Measurements from ENCODE around the gene GALNT18. TPM values are rescaled to one million over a fixed set of nuclear protein-coding genes. Genes with fewer than 3 reads are reported as not detected.

GALNT18 gene
- total and polyA plus RNA-seq, 7 experiments from 2014 or later: 0.15 to 1.7 (median 0.20) TPM; not detected in 4

DNA sequence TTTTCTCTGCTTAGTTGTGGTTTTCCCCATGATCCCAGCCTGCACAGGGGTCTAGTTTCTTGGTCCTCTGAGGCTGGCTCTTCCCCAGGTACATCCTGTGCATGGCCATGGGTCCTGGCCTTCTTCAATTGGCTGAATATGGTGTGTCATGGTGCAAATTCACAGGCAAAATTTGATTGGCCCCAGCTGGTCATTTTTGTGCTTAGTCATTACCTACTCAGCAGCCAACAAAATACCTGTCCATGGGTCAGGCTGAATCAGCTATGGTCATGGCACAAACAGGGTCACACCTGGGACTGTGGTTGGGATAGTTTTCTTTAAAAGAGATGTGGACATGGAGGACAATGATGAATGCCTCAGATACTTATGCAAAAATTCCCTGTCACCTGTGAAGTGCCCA lies 354.5 kb downstream of the GALNT18 start:
- DNase-seq: no peak
- no peaks in the 10 kb centered on the region for H3K27me3 ChIP-seq (ENCODE audit: control insufficient read depth in 2 of 2, insufficient read depth in 2 of 2, low read length in 2 of 2)
- ChIA-PET POLR2A (no interaction called here), CTCF (interaction anchor here (0.6 to 1.7 kb wide), 3 partner anchors 179 to 519 kb away, joined by 3 to 7 read pairs (median 3); no protein-coding TSS in a partner anchor)
- Mint-ChIP-seq H3K27me3 (peaks cover 0 to 8% (median 7%) of the 10 kb centered on the region in 5 donors), H3K36me3 (no peaks in the 10 kb centered on the region), H3K9me3 (peaks cover 0 to 1% (median 0%) of the 10 kb centered on the region in 11 donors), H3K4me1 (peaks cover 0 to 3% (median 0%) of the 10 kb centered on the region in 7 donors), H3K4me3 (no peak overlapping the region), H3K27ac (peak overlapping the region in 1 of 9 donors; percentile 45)
- no peaks in the 10 kb centered on the region for H3K4me1 ChIP-seq (ENCODE audit: control insufficient read depth in 2 of 2, insufficient read depth in 2 of 2, low read length in 2 of 2)
- H3K36me3 ChIP-seq (ENCODE audit: control insufficient read depth in 2 of 3, insufficient read depth in 3 of 3, low read length in 3 of 3): no peaks in the 10 kb centered on the region
- H3K4me3 ChIP-seq (ENCODE audit: low read length): no peak overlapping the region
- H3K9me3 ChIP-seq (ENCODE audit: control insufficient read depth in 2 of 3, low read length in 3 of 3): no peaks in the 10 kb centered on the region
- ATAC-seq: no peak
- H3K27ac ChIP-seq (ENCODE audit: low read depth, low read length): no peak overlapping the region
- intact Hi-C loops (cut with micrococcal nuclease): loop anchor here in 1 of 2 donors (5.0 kb wide), 1 partner anchor 335 kb away; no protein-coding TSS in a partner anchor

DNA sequence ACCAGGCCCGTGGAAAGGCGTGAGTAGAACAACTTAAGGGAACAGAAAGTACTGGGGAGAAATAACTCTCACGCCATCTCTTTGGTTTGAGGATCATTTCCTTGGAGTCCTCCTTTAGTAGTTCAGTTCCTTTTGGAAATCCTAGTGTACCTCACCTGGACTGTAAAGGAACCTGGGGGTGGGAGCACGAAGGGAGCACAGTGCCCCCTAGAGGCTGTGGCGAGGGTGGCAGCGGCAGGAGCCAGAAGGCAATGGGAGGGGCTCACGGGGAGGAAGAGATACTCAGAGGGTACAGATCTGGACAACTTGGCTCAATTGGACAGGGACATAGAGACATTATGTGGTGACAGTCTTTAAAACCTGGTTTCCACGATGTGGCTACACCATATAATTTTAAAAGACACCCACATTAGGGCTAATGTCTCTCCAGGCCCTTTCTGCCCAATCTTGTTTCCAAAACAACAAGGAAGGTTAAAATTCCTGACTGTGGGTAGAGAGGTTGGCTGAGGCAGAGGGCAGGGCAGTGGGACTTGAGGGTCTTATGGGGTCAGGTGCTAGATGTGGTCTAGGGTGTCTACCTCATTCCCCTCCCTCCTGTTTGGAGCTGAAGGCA lies 355.7 kb downstream of the GALNT18 start:
- Mint-ChIP-seq H3K36me3 (no peaks in the 10 kb centered on the region), H3K9me3 (peaks cover 0 to 1% (median 0%) of the 10 kb centered on the region in 11 donors), H3K27ac (no peak overlapping the region), H3K4me1 (peaks cover 0 to 3% (median 0%) of the 10 kb centered on the region in 7 donors), H3K4me3 (no peak overlapping the region), H3K27me3 (peaks cover 0 to 11% (median 8%) of the 10 kb centered on the region in 5 donors)
- Histone ChIP-seq H3K27me3 (ENCODE audit: control insufficient read depth in 2 of 2, insufficient read depth in 2 of 2, low read length in 2 of 2) (no peaks in the 10 kb centered on the region), H3K4me3 (ENCODE audit: low read length) (no peak overlapping the region), H3K36me3 (ENCODE audit: control insufficient read depth in 2 of 3, insufficient read depth in 3 of 3, low read length in 3 of 3) (no peaks in the 10 kb centered on the region), H3K9me3 (ENCODE audit: control insufficient read depth in 2 of 3, low read length in 3 of 3) (no peaks in the 10 kb centered on the region), H3K4me1 (ENCODE audit: control insufficient read depth in 2 of 2, insufficient read depth in 2 of 2, low read length in 2 of 2) (no peaks in the 10 kb centered on the region), H3K27ac (ENCODE audit: low read depth, low read length) (no peak overlapping the region)
- ATAC-seq: peak; percentile 66
- CTCF ChIA-PET: interaction anchor here (0.8 to 1.7 kb wide), 2 partner anchors 237 to 238 kb away, joined by 3 to 7 read pairs; no protein-coding TSS in a partner anchor
- DNase-seq: peak in 8 of 9 donors; percentile 11 to 68 (median 28)
- POLR2A ChIA-PET: no interaction called here
- intact Hi-C loops (cut with micrococcal nuclease): loop anchor here (1.0 to 5.0 kb wide), 4 partner anchors 110 to 334 kb away; no protein-coding TSS in a partner anchor

DNA sequence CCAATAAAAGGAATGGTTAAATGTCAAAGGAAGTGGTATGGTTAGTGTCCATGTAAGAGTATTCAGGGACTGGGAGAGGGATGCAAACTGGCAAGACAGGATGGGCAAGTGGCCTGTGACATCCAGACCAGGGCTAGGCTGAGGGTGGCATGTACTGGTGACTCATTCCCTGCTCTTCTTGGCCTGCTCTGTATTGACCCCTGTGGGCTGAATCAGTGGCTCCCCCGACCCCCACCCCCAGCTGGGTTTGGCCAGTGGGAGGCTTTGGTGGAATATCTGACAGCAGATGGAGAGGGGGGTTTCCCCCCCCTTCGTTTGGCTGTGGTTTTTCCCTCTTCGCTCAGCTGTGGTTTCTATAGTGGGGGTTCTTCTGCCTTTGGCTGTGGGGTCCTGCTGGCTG lies 356.5 kb downstream of the GALNT18 start:
- H3K36me3 ChIP-seq (ENCODE audit: control insufficient read depth in 2 of 3, insufficient read depth in 3 of 3, low read length in 3 of 3): no peaks in the 10 kb centered on the region
- no peak overlapping the region for H3K4me3 ChIP-seq (ENCODE audit: low read length)
- H3K4me1 ChIP-seq (ENCODE audit: control insufficient read depth in 2 of 2, insufficient read depth in 2 of 2, low read length in 2 of 2): no peaks in the 10 kb centered on the region
- no peaks in the 10 kb centered on the region for H3K27me3 ChIP-seq (ENCODE audit: control insufficient read depth in 2 of 2, insufficient read depth in 2 of 2, low read length in 2 of 2)
- DNase-seq: no peak
- Mint-ChIP-seq H3K27me3 (peaks cover 0 to 17% (median 11%) of the 10 kb centered on the region in 5 donors), H3K9me3 (peaks cover 0 to 2% (median 0%) of the 10 kb centered on the region in 11 donors), H3K27ac (no peak overlapping the region), H3K36me3 (no peaks in the 10 kb centered on the region), H3K4me1 (peaks cover 0 to 3% (median 0%) of the 10 kb centered on the region in 7 donors), H3K4me3 (no peak overlapping the region)
- no peaks in the 10 kb centered on the region for H3K9me3 ChIP-seq (ENCODE audit: control insufficient read depth in 2 of 3, low read length in 3 of 3)
- intact Hi-C loops (cut with micrococcal nuclease): loop anchor here in 1 of 2 donors (5.0 kb wide), 1 partner anchor 333 kb away; no protein-coding TSS in a partner anchor
- ChIA-PET POLR2A (no interaction called here), CTCF (interaction anchor here (0.8 kb wide), 1 partner anchor 237 kb away, joined by 3 read pairs; no protein-coding TSS in a partner anchor)
- ATAC-seq: no peak
- H3K27ac ChIP-seq (ENCODE audit: low read depth, low read length): no peak overlapping the region

DNA sequence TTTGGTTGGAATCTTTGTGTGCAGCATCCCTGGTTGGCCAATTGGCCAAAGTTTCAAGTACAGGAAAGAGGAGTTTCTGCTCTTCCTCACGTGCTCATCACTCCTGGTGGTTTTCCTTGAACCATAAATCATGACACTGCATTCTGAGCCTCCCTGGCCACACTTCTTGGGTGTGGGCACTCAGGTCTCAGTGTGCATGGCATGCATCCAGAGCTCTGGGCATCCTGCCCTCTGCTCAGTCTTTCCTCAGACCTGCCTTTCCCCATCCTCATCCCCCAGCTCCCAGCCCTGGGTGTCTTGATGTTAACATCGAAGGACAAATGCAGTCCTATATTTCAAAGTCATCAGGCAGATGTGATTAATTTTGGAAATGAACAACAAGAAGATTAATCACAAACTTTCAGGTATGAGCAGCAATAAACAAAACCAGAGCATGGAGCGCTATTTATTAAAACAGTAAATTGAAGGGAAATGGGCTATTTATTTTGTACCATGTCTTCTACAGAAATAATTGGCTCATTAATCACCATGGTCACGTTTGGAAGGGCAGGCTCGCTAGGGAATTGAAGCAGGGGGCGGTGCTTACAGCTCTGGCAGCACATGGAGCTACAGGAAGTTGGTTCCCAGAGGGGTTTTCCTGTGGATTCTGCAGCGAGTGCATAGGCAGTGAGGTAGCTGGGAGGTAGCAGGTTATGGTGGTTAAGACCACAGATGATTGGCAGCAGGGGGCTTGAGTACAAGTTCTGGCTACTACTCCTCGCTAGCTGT lies 358.4 kb downstream of the GALNT18 start:
- ATAC-seq: no peak
- Histone ChIP-seq H3K27ac (ENCODE audit: low read depth, low read length) (no peak overlapping the region), H3K4me1 (ENCODE audit: control insufficient read depth in 2 of 2, insufficient read depth in 2 of 2, low read length in 2 of 2) (no peaks in the 10 kb centered on the region), H3K4me3 (ENCODE audit: low read length) (no peak overlapping the region), H3K9me3 (ENCODE audit: control insufficient read depth in 2 of 3, low read length in 3 of 3) (no peaks in the 10 kb centered on the region), H3K27me3 (ENCODE audit: control insufficient read depth in 2 of 2, insufficient read depth in 2 of 2, low read length in 2 of 2) (no peaks in the 10 kb centered on the region), H3K36me3 (ENCODE audit: control insufficient read depth in 2 of 3, insufficient read depth in 3 of 3, low read length in 3 of 3) (no peaks in the 10 kb centered on the region)
- no peaks in the 10 kb centered on the region for H3K36me3 Mint-ChIP-seq
- no peak for DNase-seq
- POLR2A ChIA-PET: no interaction called here
- H3K9me3 Mint-ChIP-seq: peaks cover 0 to 2% (median 0%) of the 10 kb centered on the region in 11 donors
- peaks cover 0 to 3% (median 0%) of the 10 kb centered on the region in 7 donors for H3K4me1 Mint-ChIP-seq
- no peak overlapping the region for H3K27ac Mint-ChIP-seq
- peaks cover 2 to 21% (median 13%) of the 10 kb centered on the region in 5 donors for H3K27me3 Mint-ChIP-seq
- intact Hi-C loops (cut with micrococcal nuclease): no loop called here
- CTCF ChIA-PET: interaction anchor here (1.6 kb wide), 1 partner anchor 235 kb away, joined by 4 read pairs; no protein-coding TSS in a partner anchor
- no peak overlapping the region for H3K4me3 Mint-ChIP-seq

DNA sequence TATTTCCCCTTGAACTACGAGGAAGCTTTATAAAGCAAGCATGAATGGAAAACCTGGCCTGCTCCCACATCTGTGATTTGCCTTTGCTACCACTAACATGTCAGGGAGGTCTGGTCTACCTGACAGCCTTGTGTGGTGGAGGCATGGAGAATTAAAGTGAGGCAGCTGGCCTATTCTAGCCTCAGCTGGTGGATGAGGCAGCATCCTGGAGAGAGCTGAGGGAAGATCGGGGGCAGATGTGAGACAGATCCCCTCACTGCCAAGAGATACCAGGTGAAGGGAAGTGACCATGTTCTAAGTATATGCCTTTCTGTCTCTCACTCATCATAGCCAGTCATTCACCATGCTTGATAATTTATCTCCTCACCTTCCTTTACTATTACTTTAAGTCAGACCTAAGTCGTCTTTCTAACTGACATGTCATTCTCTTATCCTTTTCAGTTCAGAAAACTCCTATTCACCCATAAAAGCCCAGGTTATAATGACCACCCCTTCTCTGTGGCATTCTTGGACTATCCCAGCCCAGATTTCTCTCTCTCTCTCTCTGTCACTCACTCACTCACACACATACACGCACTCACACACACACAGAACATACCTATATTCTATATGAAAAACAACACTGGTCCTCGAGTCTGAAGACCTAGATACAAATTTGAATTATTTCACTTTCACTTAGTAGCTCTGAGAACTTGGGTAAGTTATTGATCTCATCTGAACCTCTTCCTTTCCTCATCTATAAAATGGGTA lies 359.5 kb downstream of the GALNT18 start:
- no peaks in the 10 kb centered on the region for H3K4me1 ChIP-seq (ENCODE audit: control insufficient read depth in 2 of 2, insufficient read depth in 2 of 2, low read length in 2 of 2)
- ATAC-seq (no peak), DNase-seq (no peak)
- H3K27me3 ChIP-seq (ENCODE audit: control insufficient read depth in 2 of 2, insufficient read depth in 2 of 2, low read length in 2 of 2): no peaks in the 10 kb centered on the region
- H3K9me3 ChIP-seq (ENCODE audit: control insufficient read depth in 2 of 3, low read length in 3 of 3): no peaks in the 10 kb centered on the region
- H3K36me3 Mint-ChIP-seq: no peaks in the 10 kb centered on the region
- no peak overlapping the region for H3K27ac ChIP-seq (ENCODE audit: low read depth, low read length)
- H3K9me3 Mint-ChIP-seq: peaks cover 0 to 2% (median 0%) of the 10 kb centered on the region in 11 donors
- ChIA-PET POLR2A (no interaction called here), CTCF (interaction anchor here (1.6 kb wide), 1 partner anchor 234 kb away, joined by 4 read pairs; no protein-coding TSS in a partner anchor)
- H3K36me3 ChIP-seq (ENCODE audit: control insufficient read depth in 2 of 3, insufficient read depth in 3 of 3, low read length in 3 of 3): no peaks in the 10 kb centered on the region
- peaks cover 6 to 21% (median 13%) of the 10 kb centered on the region in 5 donors for H3K27me3 Mint-ChIP-seq
- no peak overlapping the region for H3K27ac Mint-ChIP-seq
- peaks cover 0 to 3% (median 0%) of the 10 kb centered on the region in 7 donors for H3K4me1 Mint-ChIP-seq
- no peak overlapping the region for H3K4me3 Mint-ChIP-seq
- intact Hi-C loops (cut with micrococcal nuclease): no loop called here
- no peak overlapping the region for H3K4me3 ChIP-seq (ENCODE audit: low read length)

DNA sequence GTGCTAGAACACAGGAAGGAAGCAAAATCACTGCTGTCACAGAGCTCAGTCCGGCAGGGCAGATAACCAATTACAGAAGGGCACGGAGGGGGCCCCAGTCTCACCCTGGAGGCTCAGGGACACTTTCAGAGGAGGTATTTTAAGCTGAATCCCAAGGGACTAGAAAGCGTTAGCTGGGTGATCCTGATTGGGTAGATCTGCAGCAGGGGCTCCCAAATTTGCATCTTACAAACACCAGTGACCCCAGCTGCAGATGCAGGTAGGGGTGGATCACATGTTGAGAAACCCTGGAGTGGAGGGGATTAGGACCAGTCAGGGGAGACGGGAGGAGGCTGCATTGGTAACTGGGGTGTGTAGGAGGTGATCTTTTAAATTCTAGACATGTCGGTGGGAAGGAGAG lies 360.2 kb downstream of the GALNT18 start:
- H3K4me3 ChIP-seq (ENCODE audit: low read length): no peak overlapping the region
- Mint-ChIP-seq H3K27ac (no peak overlapping the region), H3K4me1 (peaks cover 0 to 3% (median 0%) of the 10 kb centered on the region in 7 donors), H3K36me3 (no peaks in the 10 kb centered on the region), H3K9me3 (peaks cover 0 to 1% (median 0%) of the 10 kb centered on the region in 11 donors), H3K27me3 (peaks cover 10 to 21% (median 17%) of the 10 kb centered on the region in 5 donors), H3K4me3 (no peak overlapping the region)
- H3K36me3 ChIP-seq (ENCODE audit: control insufficient read depth in 2 of 3, insufficient read depth in 3 of 3, low read length in 3 of 3): no peaks in the 10 kb centered on the region
- CTCF ChIA-PET: interaction anchor here (1.6 kb wide), 1 partner anchor 233 kb away, joined by 4 read pairs; no protein-coding TSS in a partner anchor
- ATAC-seq (no peak), DNase-seq (no peak)
- H3K27me3 ChIP-seq (ENCODE audit: control insufficient read depth in 2 of 2, insufficient read depth in 2 of 2, low read length in 2 of 2): no peaks in the 10 kb centered on the region
- H3K4me1 ChIP-seq (ENCODE audit: control insufficient read depth in 2 of 2, insufficient read depth in 2 of 2, low read length in 2 of 2): no peaks in the 10 kb centered on the region
- H3K27ac ChIP-seq (ENCODE audit: low read depth, low read length): no peak overlapping the region
- intact Hi-C loops (cut with micrococcal nuclease): no loop called here
- H3K9me3 ChIP-seq (ENCODE audit: control insufficient read depth in 2 of 3, low read length in 3 of 3): no peaks in the 10 kb centered on the region
- POLR2A ChIA-PET: no interaction called here

Data from naive thymus-derived CD4-positive, alpha-beta T cell (primary cell).